ENCODE measurements around the gene FOS.

Gene FOS

GRCh38 chr14:75249958-75250336, 28.7 kb upstream of the FOS start (continued):
- TF ChIP-seq TSHZ2 (CRISPR knock-in tag; IDR thresholded peaks at IDR 0.05) = no peak
- no peak for TF ChIP-seq CSRNP3 (CRISPR knock-in tag; IDR thresholded peaks at IDR 0.05)
- no peak for TF ChIP-seq ZFP3 (CRISPR knock-in tag; IDR thresholded peaks at IDR 0.05)

- TF ChIP-seq ESRRG (CRISPR knock-in tag; IDR thresholded peaks at IDR 0.05) (no peak), OSR1 (CRISPR knock-in tag; IDR thresholded peaks at IDR 0.05) (no peak), ZNF70 (CRISPR knock-in tag; IDR thresholded peaks at IDR 0.05) (no peak), PATZ1 (CRISPR knock-in tag; IDR thresholded peaks at IDR 0.05; ENCODE audit: borderline replicate concordance) (no peak), RARB (CRISPR knock-in tag; IDR thresholded peaks at IDR 0.05) (no peak), SNAI2 (CRISPR knock-in tag; IDR thresholded peaks at IDR 0.05) (no peak), PPARA (CRISPR knock-in tag; IDR thresholded peaks at IDR 0.05; ENCODE audit: borderline replicate concordance) (no peak), BACH2 (CRISPR knock-in tag; IDR thresholded peaks at IDR 0.05; ENCODE audit: borderline replicate concordance) (no peak), ZFP3 (CRISPR knock-in tag; IDR thresholded peaks at IDR 0.05) (no peak), ARNTL (CRISPR knock-in tag; IDR thresholded peaks at IDR 0.05; ENCODE audit: borderline replicate concordance, low read depth) (no peak), POU6F1 (CRISPR knock-in tag; IDR thresholded peaks at IDR 0.05; ENCODE audit: borderline replicate concordance, low read depth) (no peak), ZNF8 (CRISPR knock-in tag; IDR thresholded peaks at IDR 0.05) (no peak), GLIS3 (CRISPR knock-in tag; IDR thresholded peaks at IDR 0.05) (no peak), TOX (CRISPR knock-in tag; IDR thresholded peaks at IDR 0.05; ENCODE audit: borderline replicate concordance) (no peak), ZFP30 (CRISPR knock-in tag; IDR thresholded peaks at IDR 0.05) (no peak), ZC3H10 (CRISPR knock-in tag; IDR thresholded peaks at IDR 0.05) (no peak), TCF4 (CRISPR knock-in tag; IDR thresholded peaks at IDR 0.05; ENCODE audit: borderline replicate concordance) (no peak), CSDC2 (CRISPR knock-in tag; IDR thresholded peaks at IDR 0.05) (no peak), CREB5 (CRISPR knock-in tag; IDR thresholded peaks at IDR 0.05; ENCODE audit: low read depth) (no peak)
Observed at GRCh38 chr14:75250800-75251199, 27.8 kb upstream of the FOS start.

GRCh38 chr14:75252254-75252837, 26.3 kb upstream of the FOS start:
- ATAC-seq = no peak; the same call in 2 of the 3 replicates

More at GRCh38 chr14:75250800-75251199, 27.8 kb upstream of the FOS start:
- no peak for ATAC-seq

More at GRCh38 chr14:75252254-75252837, 26.3 kb upstream of the FOS start:
- TF ChIP-seq PPARA (CRISPR knock-in tag; IDR thresholded peaks at IDR 0.05; ENCODE audit: borderline replicate concordance) (no peak), ISL1 (CRISPR knock-in tag; IDR thresholded peaks at IDR 0.05) (no peak), ZFP3 (CRISPR knock-in tag; IDR thresholded peaks at IDR 0.05) (no peak), BACH2 (CRISPR knock-in tag; IDR thresholded peaks at IDR 0.05; ENCODE audit: borderline replicate concordance) (no peak), ZNF8 (CRISPR knock-in tag; IDR thresholded peaks at IDR 0.05) (no peak)

Data from SK-N-SH treated with all-trans-retinoic acid at 6 μM for 48 hours (cell line).